Pancreas (tissue), 10 donors: Measurements from ENCODE around the gene HECTD4. TPM values are rescaled to one million over a fixed set of nuclear protein-coding genes. Genes with fewer than 3 reads are reported as not detected.
"Not testable (repeated sequence)": the region's sequence is repeated elsewhere in the genome, so short reads cannot be mapped to it uniquely, and the experiment has no call there.

Experiments
- ATAC-seq, 4 donors: fragments of 200-7000 bp; cut with Tn5 transposase; one replicate each; pipeline versions ENCODE4 v1.8.0 to v1.9.1; 2020; ENCODE audit warnings: mild to moderate bottlenecking in 4 of 4, moderate library complexity in 4 of 4
- DNase-seq, 6 donors: peaks; one replicate each; pipeline ENCODE4 v3.0.0-alpha.2; 2020
- FAIRE-seq: peaks from 2 replicates; lab custom pipeline; 2012; peaks lifted over from hg19 to GRCh38; lab: Jason Lieb, UNC
- H3K27ac ChIP-seq, 4 donors: fragments of 200-600 bp; sonication (generic); 1 replicate in 3 of 4; 2 replicates in 1 of 4; pipeline versions ENCODE4 v1.5.0 to v1.8.0; 2020
- H3K27me3 ChIP-seq, 4 donors: fragments of 200-600 bp; one replicate each; pipeline ENCODE4 v1.8.0; 2021
- H3K36me3 ChIP-seq, 3 donors: fragments of 200-600 bp; sonication (generic) in 1 of 3; one replicate each; pipeline versions ENCODE4 v1.5.0 to v1.8.0; 2020 to 2021
- H3K4me1 ChIP-seq, 3 donors: fragments of 200-600 bp; one replicate each; pipeline ENCODE4 v1.8.0; 2021
- H3K4me3 ChIP-seq, 4 donors: fragments of 200-600 bp; sonication (generic) in 2 of 4; one replicate each; pipeline versions ENCODE4 v1.5.0 to v1.8.0; 2020 to 2021
- H3K9me3 ChIP-seq, 4 donors: fragments of 200-600 bp; one replicate each; pipeline ENCODE4 v1.8.0; 2021
- WGBS, 2 donors: extraction: QIAGEN DNeasy Blood & Tissue Kit; methylation state at CpG; one replicate each; pipeline ENCODE4 v1.1.7; 2013; 5-methylcytosine and 5-hydroxymethylcytosine counted together
- intact Hi-C, 3 donors: fragments of 100-400 bp; cut with DNase I; formaldehyde crosslinking; loops; one replicate each; pipeline versions ENCODE4 v1.11.1 to v1.14.2; 2022
- polyA plus RNA-seq, 2 donors: library from polyadenylated mRNA; stranded (reverse); fragments of 200-250 nt; gene quantifications; one replicate each; pipeline ENCODE4 v1.2.3, GENCODE V29; 2013
- total RNA-seq, 6 donors: library from RNA; stranded (reverse); fragmentation: NEBNext Ultra II Directional in 4 of 6; extraction: Animal tissue kit (Norgen Biotek cat#: 25700) in 4 of 6; gene quantifications; one replicate each; pipeline versions ENCODE4 v1.2.1 to v1.2.4, GENCODE V29; 2021 to 2023
- TF ChIP-seq, protein P1 (sequence below), 4 donors: fragments of 200-600 bp; sonication (generic) in 3 of 4; IDR thresholded peaks; one replicate each; pipeline versions ENCODE4 v1.5.0 to v1.8.0; 2021; ENCODE audit warnings: antibody characterized with exemption in 4 of 4
- donor health status: healthy with polysubstance abuse.
- donor health status: DM: no; HTN: no; CAD: no; lungs with moderate emphysema.
- donor health status: DM: no; HTN: no; CAD: no.
- donor health status: control.
- donor health status: control.
- donor health status: Bipolar disorder and iron deficiency.
- donor health status: DM: yes; HTN: yes; CAD: no.
- donor health status: DM: no; HTN: no; CAD: no.
- donor health status: DM: no; HTN: no; CAD: no.
- donor health status: DM: yes; HTN: yes; CAD: no.

The HECTD4 gene
- total and polyA plus RNA-seq, 8 donors, result 17.9 to 38.4 (median 26.4) TPM

DNA sequence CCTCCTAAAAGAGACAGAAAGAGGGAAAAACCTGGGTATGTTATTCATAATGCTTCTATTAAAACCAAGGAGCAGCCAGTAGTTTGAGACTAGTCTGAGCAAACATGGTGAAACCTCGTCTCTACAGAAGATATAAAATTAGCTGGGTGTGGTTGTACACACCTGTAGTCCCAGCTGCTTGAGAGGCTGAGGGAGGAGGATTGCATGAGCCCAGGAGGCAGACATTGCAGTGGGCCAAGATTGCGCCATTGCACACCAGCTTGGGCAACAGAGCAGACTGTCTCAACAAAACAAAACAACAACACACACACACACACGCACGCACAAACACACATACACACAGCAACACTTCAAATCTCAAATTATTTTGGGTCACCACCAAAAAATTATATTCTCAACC is 27.8 kb downstream of the HECTD4 start:
- 87 to 90% methylated on average over 4 of the region's 4 CpGs for WGBS, 2 donors
- intact Hi-C loops, result no loop called here
- no peak for ATAC-seq

DNA sequence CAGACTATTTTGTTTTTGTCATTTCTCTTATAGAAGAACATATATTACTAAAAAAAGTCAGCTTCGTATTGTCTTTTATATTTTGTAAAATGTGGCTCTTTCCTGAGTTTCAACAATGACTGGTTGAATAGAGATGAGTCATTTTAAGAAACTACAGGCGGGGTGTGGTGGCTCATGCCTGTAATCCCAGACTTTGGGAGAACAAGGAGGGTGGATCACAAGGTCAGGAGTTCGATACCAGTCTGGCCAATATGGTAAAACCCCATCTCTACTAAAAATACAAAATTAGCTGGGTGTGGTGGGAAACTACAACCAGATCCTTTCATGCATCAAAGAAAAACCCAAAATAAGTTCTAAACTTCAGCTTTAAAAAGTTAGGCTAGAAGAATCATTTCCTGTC is 28.8 kb downstream of the HECTD4 start:
- no peaks in the 10 kb centered on the region for H3K36me3 ChIP-seq
- H3K27ac ChIP-seq, result no peak overlapping the region
- ATAC-seq (no peak), DNase-seq (no peak), FAIRE-seq (no peak)
- intact Hi-C loops, result no loop called here
- H3K9me3 ChIP-seq, result no peaks in the 10 kb centered on the region
- WGBS, 2 donors, result 90 to 94% methylated on average over 3 of the region's 3 CpGs
- no peaks in the 10 kb centered on the region for H3K4me1 ChIP-seq
- H3K27me3 ChIP-seq, result no peaks in the 10 kb centered on the region
- TF ChIP-seq, protein P1, sequence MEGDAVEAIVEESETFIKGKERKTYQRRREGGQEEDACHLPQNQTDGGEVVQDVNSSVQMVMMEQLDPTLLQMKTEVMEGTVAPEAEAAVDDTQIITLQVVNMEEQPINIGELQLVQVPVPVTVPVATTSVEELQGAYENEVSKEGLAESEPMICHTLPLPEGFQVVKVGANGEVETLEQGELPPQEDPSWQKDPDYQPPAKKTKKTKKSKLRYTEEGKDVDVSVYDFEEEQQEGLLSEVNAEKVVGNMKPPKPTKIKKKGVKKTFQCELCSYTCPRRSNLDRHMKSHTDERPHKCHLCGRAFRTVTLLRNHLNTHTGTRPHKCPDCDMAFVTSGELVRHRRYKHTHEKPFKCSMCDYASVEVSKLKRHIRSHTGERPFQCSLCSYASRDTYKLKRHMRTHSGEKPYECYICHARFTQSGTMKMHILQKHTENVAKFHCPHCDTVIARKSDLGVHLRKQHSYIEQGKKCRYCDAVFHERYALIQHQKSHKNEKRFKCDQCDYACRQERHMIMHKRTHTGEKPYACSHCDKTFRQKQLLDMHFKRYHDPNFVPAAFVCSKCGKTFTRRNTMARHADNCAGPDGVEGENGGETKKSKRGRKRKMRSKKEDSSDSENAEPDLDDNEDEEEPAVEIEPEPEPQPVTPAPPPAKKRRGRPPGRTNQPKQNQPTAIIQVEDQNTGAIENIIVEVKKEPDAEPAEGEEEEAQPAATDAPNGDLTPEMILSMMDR (IDR thresholded peaks at IDR 0.05), result no peak
- no peak overlapping the region for H3K4me3 ChIP-seq

More for the DNA sequence above, 27.8 kb downstream of the HECTD4 start:
- no peaks in the 10 kb centered on the region for H3K27me3 ChIP-seq
- H3K9me3 ChIP-seq, result no peaks in the 10 kb centered on the region
- DNase-seq (no peak), FAIRE-seq (no peak)
- no peaks in the 10 kb centered on the region for H3K4me1 ChIP-seq
- H3K4me3 ChIP-seq, result no peak overlapping the region
- H3K27ac ChIP-seq, result no peak overlapping the region
- no peaks in the 10 kb centered on the region for H3K36me3 ChIP-seq
- TF ChIP-seq, protein P1 (IDR thresholded peaks at IDR 0.05), result no peak

DNA sequence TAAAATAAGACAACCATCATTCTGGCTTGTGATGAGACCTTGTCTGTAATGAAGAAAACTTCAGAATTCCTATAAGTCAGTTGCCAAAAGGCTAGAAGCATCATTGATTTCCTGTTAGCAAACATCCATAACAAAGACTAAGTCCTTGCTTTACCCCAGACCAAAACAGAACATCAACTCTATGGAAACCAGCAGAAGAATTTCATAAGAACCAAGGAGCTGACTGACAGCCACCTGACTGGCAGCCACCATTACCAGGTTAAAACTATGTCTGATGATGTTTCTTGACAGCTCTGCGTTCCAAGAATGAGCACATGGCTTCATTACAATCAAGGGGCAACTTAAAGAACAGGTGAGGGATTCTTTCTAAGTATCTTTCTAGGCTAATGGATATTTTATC is 29.3 kb downstream of the HECTD4 start:
- FAIRE-seq, result no peak
- Histone ChIP-seq H3K9me3 (no peaks in the 10 kb centered on the region), H3K4me3 (no peak overlapping the region), H3K4me1 (no peaks in the 10 kb centered on the region), H3K36me3 (no peaks in the 10 kb centered on the region), H3K27ac (no peak overlapping the region), H3K27me3 (no peaks in the 10 kb centered on the region)
- no peak for ATAC-seq
- 97 to 100% methylated on average over 1 of the region's 1 CpG for WGBS, 2 donors
- intact Hi-C loops, result no loop called here
- DNase-seq, result no peak
- TF ChIP-seq, protein P1 (IDR thresholded peaks at IDR 0.05), result no peak

DNA sequence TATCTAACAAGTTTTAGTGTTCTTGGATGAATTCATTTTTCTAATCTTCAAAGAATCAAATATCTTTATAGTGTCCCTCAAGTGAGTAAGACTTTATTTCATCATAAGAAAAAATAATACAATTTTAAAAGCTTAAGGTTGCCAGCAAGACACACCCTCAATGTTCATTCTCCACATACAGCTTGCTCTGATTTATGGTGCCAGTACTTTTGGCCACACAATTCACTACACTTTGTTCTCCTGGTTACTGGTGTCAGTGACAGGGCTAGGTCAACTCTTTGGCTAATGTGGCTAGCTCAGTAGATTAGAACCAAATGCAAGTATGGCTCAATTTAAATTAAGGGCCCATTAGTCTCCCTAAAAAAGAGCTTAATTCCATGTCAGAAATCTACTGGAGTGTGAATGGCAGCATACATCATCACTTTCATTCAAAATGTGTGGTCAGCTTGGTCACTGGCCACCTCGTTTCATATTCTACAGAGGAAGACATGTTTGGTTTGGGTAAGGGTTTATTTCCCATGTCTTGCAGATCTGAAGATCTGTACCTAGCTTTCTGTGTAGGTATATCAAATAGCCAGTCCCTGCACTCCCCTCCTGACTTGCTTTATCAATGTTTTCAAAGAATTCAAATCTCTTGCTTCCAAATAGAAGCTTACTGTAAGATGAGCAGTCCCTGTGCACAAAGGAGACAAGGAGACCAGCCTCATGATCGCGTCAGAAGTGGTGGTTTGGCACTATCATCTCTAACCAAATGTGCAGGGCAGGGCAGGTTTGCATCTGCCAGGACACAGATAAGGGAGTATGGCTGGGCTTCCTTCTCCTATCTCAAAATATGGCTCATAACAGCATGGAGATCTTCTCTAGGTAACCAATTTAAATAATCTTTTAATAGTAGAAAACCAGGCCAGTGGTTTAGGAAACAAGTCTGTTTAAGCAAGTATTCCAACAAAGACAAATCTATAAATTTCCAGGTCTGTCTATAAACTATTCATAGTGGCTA is 31.3 kb downstream of the HECTD4 start:
- no peak overlapping the region for H3K27ac ChIP-seq
- ATAC-seq, result no peak
- intact Hi-C loops, result no loop called here
- H3K4me3 ChIP-seq, result no peak overlapping the region
- H3K36me3 ChIP-seq, result no peaks in the 10 kb centered on the region
- 73 to 79% methylated on average over 3 of the region's 3 CpGs for WGBS, 2 donors
- no peaks in the 10 kb centered on the region for H3K27me3 ChIP-seq
- TF ChIP-seq, protein P1 (IDR thresholded peaks at IDR 0.05), result no peak
- no peaks in the 10 kb centered on the region for H3K9me3 ChIP-seq
- no peak for DNase-seq
- H3K4me1 ChIP-seq, result no peaks in the 10 kb centered on the region
- FAIRE-seq, result no peak

DNA sequence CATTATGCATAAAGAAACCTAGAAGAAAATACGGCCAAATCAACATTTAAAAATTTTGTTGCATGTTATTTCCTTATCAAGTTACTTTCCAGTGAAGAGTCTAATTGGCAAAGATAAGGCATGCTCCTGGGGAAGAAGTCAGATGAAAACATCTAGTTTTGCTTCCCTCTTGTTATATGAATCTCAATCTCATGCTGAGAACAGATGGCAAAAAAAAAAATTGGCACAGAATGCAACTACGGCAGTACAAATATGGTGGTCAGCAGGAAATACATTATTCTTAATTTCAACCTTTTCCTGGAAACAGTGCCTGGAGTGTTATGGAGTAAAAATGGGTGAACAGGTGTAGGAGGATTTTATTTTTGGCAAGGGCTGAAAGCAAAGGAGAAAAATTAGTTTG is 32.8 kb downstream of the HECTD4 start:
- TF ChIP-seq, protein P1 (IDR thresholded peaks at IDR 0.05), result no peak
- Histone ChIP-seq H3K4me1 (no peaks in the 10 kb centered on the region), H3K9me3 (no peaks in the 10 kb centered on the region), H3K27me3 (no peaks in the 10 kb centered on the region), H3K4me3 (no peak overlapping the region), H3K36me3 (no peaks in the 10 kb centered on the region), H3K27ac (no peak overlapping the region)
- 76 to 81% methylated on average over 2 of the region's 2 CpGs for WGBS, 2 donors
- intact Hi-C loops, result no loop called here
- DNase-seq (no peak), ATAC-seq (peak in 2 of 4 donors; percentile 45 to 61), FAIRE-seq (no peak)

DNA sequence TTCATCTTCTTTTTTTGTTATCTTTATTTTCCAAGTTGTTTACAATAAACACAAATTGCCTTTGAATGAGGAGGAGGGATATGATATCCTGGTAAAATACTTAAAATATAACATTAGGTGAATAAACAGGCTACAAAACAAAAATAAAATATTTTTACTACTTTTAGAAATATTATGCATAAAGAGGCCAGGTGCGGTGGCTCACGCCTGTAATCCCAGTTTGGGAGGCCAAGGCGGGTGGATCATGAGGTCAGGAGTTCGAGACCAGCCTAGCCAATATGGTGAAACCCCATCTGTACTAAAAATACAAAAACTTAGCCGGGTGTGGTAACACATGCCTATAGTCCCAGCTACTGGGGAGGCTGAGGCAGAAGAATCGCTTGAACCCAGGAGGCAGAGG is 33.3 kb downstream of the HECTD4 start:
- H3K36me3 ChIP-seq, FAIRE-seq, ATAC-seq, intact Hi-C loops, H3K4me1 ChIP-seq, DNase-seq, H3K27ac ChIP-seq, H3K27me3 ChIP-seq, H3K4me3 ChIP-seq, H3K9me3 ChIP-seq: not testable (repeated sequence)
- WGBS, 2 donors, result 98% methylated on average over 6 of the region's 6 CpGs
